Fibroblast of lung (primary cell): Measurements from ENCODE around the gene ACE.

Source experiments
- CTCF ChIP-seq, 2 donors: IDR thresholded peaks in 1 of 2; conservative IDR thresholded peaks in 1 of 2; 1 replicate in 1 of 2; 2 replicates in 1 of 2; pipeline ENCODE4 v1.5.1; 2011 to 2012; ENCODE audit warnings: low read length in 2 of 2, control low read depth in 1 of 2, inconsistent platforms in 1 of 2, low read depth in 1 of 2, mild to moderate bottlenecking in 1 of 2
- EZH2 ChIP-seq: IDR thresholded peaks from 2 replicates; pipeline ENCODE4 v1.5.1; 2012; ENCODE audit warnings: low read length, control low read depth, mild to moderate bottlenecking; ENCODE audit errors: missing control alignments

GRCh38 chr17:63546308-63547082, 69.6 kb downstream of the ACE start:
- TF ChIP-seq CTCF (conservative IDR thresholded peaks at IDR 0.05 in 1 of 2, IDR thresholded peaks at IDR 0.05 in 1 of 2; ENCODE audit: low read depth in 1 of 2, low read length in 2 of 2) = no peak
- no peak for TF ChIP-seq EZH2
